Measurements from ENCODE around the gene STRN4. TPM values are rescaled to one million over a fixed set of nuclear protein-coding genes. Genes with fewer than 3 reads are reported as not detected.

STRN4 gene
- total and polyA plus RNA-seq, 9 of the 15 experiments (the other 6 are each of a cell fraction or from before 2014, with no cell fraction given), result 0.62 to 83.7 (median 36.9) TPM

- TF ChIP-seq CUX1 (CRISPR knock-in tag; IDR thresholded peaks at IDR 0.05) (no peak), KAT2B (IDR thresholded peaks at IDR 0.05; ENCODE audit: low read depth, low read length) (no peak), STAG1 (CRISPR knock-in tag; IDR thresholded peaks at IDR 0.05; ENCODE audit: borderline replicate concordance) (0 out of 2 replicates have a peak, but pooled peaks have one; percentile 8), MED1 (CRISPR knock-in tag; IDR thresholded peaks at IDR 0.05; ENCODE audit: borderline replicate concordance) (0 out of 2 replicates have a peak, but pooled peaks have one; percentile 72), KLF1 (tag; IDR thresholded peaks at IDR 0.05) (no peak), U2AF2 (optimal IDR thresholded peaks at IDR 0.05; ENCODE audit: low read depth, low read length) (no peak), ZKSCAN1 (IDR thresholded peaks at IDR 0.05; ENCODE audit: low read depth, low read length) (peak; percentile 96), ZSCAN29 (IDR thresholded peaks at IDR 0.05) (no peak), CCNT2 (IDR thresholded peaks at IDR 0.05; ENCODE audit: borderline replicate concordance, extremely low read depth, insufficient read length, low read depth, low read length) (no peak), DLX4 (CRISPR knock-in tag; IDR thresholded peaks at IDR 0.05) (no peak), FOXA1 (IDR thresholded peaks at IDR 0.05; ENCODE audit: borderline replicate concordance) (no peak), THAP12 (CRISPR knock-in tag; IDR thresholded peaks at IDR 0.05) (no peak), ZNF511 (CRISPR knock-in tag; IDR thresholded peaks at IDR 0.05) (0 out of 2 replicates have a peak, but pooled peaks have one; percentile 10), SAFB (IDR thresholded peaks at IDR 0.05; ENCODE audit: borderline replicate concordance, low read depth, low read length) (no peak), TCF7L2 (IDR thresholded peaks at IDR 0.05; ENCODE audit: low read depth, low read length) (no peak), ZNF282 (CRISPR knock-in tag; IDR thresholded peaks at IDR 0.05) (0 out of 2 replicates have a peak, but pooled peaks have one; percentile 43), PRMT5 (CRISPR knock-in tag; IDR thresholded peaks at IDR 0.05) (no peak), CCAR2 (IDR thresholded peaks at IDR 0.05; ENCODE audit: low read depth, low read length) (no peak), CBX5 (IDR thresholded peaks at IDR 0.05; ENCODE audit: borderline replicate concordance, low read depth) (no peak), ZNF274 (IDR thresholded peaks at IDR 0.05; ENCODE audit: borderline replicate concordance, low read depth, low read length) (no peak), SPI1 (IDR thresholded peaks at IDR 0.05; ENCODE audit: borderline replicate concordance, low read depth, low read length) (no peak), POLR3G (IDR thresholded peaks at IDR 0.05; ENCODE audit: extremely low read depth, insufficient read length, insufficient replicate concordance) (no peak)
Observed at GRCh38 chr19:46717716-46718143, 28.5 kb downstream of the STRN4 start (continued).
